Measurements from ENCODE around the gene LBP.
"Not testable (repeated sequence)": the region's sequence is repeated elsewhere in the genome, so short reads cannot be mapped to it uniquely, and the experiment has no call there.

Gene LBP

GRCh38 chr20:38402816-38403215 lies 56.5 kb downstream of the LBP start:
- no peak for DNase-seq

- DNase-seq = no peak
Measured at GRCh38 chr20:38404016-38404415, 57.7 kb downstream of the LBP start.

GRCh38 chr20:38405132-38405531 lies 58.9 kb downstream of the LBP start:
- DNase-seq = no peak

- no peak for DNase-seq
Measured at GRCh38 chr20:38406476-38406875, 60.2 kb downstream of the LBP start.

- no peak for DNase-seq
Measured at GRCh38 chr20:38407321-38407720, 61.0 kb downstream of the LBP start.

- DNase-seq = not testable (repeated sequence)
Measured at GRCh38 chr20:38407822-38408221, 61.5 kb downstream of the LBP start.

- no peak for DNase-seq
Measured at GRCh38 chr20:38412877-38413577, 66.7 kb downstream of the LBP start.

- no peak for DNase-seq
Measured at GRCh38 chr20:38414769-38415450, 68.6 kb downstream of the LBP start.

- DNase-seq = peak; percentile 25
Measured at GRCh38 chr20:38418509-38419204, 72.4 kb downstream of the LBP start.

- DNase-seq = no peak
Measured at GRCh38 chr20:38420388-38421085, 74.3 kb downstream of the LBP start.

GRCh38 chr20:38421915-38422314 lies 75.6 kb downstream of the LBP start:
- no peak for DNase-seq

- no peak for DNase-seq
Measured at GRCh38 chr20:38423541-38423940, 77.3 kb downstream of the LBP start.

- DNase-seq = no peak
Measured at GRCh38 chr20:38424401-38424800, 78.1 kb downstream of the LBP start.

GRCh38 chr20:38426006-38426897 lies 80.0 kb downstream of the LBP start:
- DNase-seq = no peak

Data from NCI-H2029 (cell line).